ENCODE results near the gene DCAF10.
A peak's percentile ranks its signal among the peaks of the same experiment; 100 is the strongest.

DCAF10 gene

DNA sequence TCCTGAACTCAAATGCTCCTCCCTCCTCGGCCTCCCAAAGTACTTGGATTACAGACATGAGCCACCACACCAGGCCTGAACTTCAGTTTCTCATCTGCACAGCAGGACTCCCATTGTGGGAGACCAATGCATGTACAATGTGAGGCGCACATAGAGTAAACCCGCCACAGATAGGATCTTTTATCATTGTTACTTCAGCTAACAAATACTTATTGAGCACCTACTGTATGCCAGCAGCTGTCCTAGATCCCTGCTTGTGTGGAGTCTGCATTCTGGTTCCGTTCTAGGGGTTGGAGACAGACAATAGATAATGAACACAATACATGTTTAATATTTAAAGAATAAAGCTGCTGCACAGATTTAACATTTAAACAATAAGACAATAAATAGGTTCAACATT lies 109.7 kb downstream of the DCAF10 start:
- no peak overlapping the region for H3K4me2 ChIP-seq (ENCODE audit: insufficient read depth, low read length, poor library complexity, severe bottlenecking)
- no peaks in the 10 kb centered on the region for H3K27me3 ChIP-seq (ENCODE audit: control insufficient read depth in 3 of 3, insufficient read depth in 3 of 3, low read depth in 1 of 3, low read length in 3 of 3)
- WGBS, 2 donors (ENCODE audit: extremely low coverage in 2 of 2, insufficient read length in 2 of 2, insufficient replicate concordance in 1 of 2): no CpG with 5 or more reads among the region's 4 CpGs
- H2AK5ac ChIP-seq (ENCODE audit: low read depth, low read length): no peak overlapping the region
- no peak overlapping the region for H2BK15ac ChIP-seq (ENCODE audit: low read length)
- H3K18ac ChIP-seq (ENCODE audit: low read length): no peak overlapping the region
- no peak overlapping the region for H2BK5ac ChIP-seq (ENCODE audit: low read length)
- no peak overlapping the region for H3K4me3 ChIP-seq (ENCODE audit: low read length in 2 of 2)
- peaks cover 4 to 5% of the 10 kb centered on the region in 2 donors for H3K4me1 ChIP-seq (ENCODE audit: control insufficient read depth in 2 of 2, insufficient read depth in 1 of 2, low read depth in 1 of 2, low read length in 2 of 2)
- no peak overlapping the region for H4K8ac ChIP-seq (ENCODE audit: low read depth, low read length)
- no peak overlapping the region for H4K91ac ChIP-seq (ENCODE audit: low read depth, low read length, poor library complexity)
- H2BK120ac ChIP-seq (ENCODE audit: low read depth, low read length): no peak overlapping the region
- H3K9me3 ChIP-seq (replicated peaks in 1 of 2; ENCODE audit: control insufficient read depth in 2 of 2, insufficient read depth in 1 of 2, low read depth in 1 of 2, low read length in 2 of 2): no peaks in the 10 kb centered on the region
- H3K27ac ChIP-seq (replicated peaks; ENCODE audit: low read length): no peak overlapping the region
- no peak overlapping the region for H3K9ac ChIP-seq (ENCODE audit: low read depth, low read length, poor library complexity)
- no peak overlapping the region for H3K14ac ChIP-seq (ENCODE audit: low read length)
- H3K23ac ChIP-seq (ENCODE audit: low read depth, low read length, poor library complexity): no peak overlapping the region
- no peaks in the 10 kb centered on the region for H3K36me3 ChIP-seq (replicated peaks in 1 of 2; ENCODE audit: control insufficient read depth in 2 of 2, insufficient read depth in 2 of 2, low read length in 2 of 2)
- H2BK12ac ChIP-seq (ENCODE audit: low read length): no peak overlapping the region
- DNase-seq (ENCODE audit: low spot score): no peak
- H2AFZ ChIP-seq (ENCODE audit: low read length): no peak overlapping the region
- H3K4ac ChIP-seq (ENCODE audit: low read length): no peak overlapping the region
- H3K79me1 ChIP-seq (ENCODE audit: low read depth, low read length): peaks cover 1% of the 10 kb centered on the region

DNA sequence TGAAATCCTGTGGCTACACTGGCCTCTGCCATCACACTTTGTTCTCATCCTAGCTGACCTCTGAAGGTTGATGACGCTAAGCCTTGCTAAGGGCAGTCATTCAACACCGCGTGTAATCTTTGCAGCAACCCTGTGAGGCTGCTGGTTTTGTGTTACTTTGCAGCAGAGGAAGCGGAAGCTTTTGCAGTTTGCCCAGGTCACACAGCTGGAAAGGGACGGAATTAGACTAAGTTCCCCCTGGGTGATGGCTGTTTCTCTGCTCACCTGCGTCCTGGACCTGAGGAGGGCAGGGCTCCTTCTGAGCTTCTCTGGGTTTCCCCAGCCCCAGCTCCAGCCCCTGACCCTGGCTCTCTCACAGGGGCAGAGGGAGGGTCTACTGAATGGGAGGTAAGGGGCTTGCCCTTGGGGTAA lies 110.7 kb downstream of the DCAF10 start:
- Histone ChIP-seq H3K27me3 (ENCODE audit: control insufficient read depth in 3 of 3, insufficient read depth in 3 of 3, low read depth in 1 of 3, low read length in 3 of 3) (no peaks in the 10 kb centered on the region), H3K4me2 (ENCODE audit: insufficient read depth, low read length, poor library complexity, severe bottlenecking) (no peak overlapping the region), H3K9ac (ENCODE audit: low read depth, low read length, poor library complexity) (no peak overlapping the region), H4K91ac (ENCODE audit: low read depth, low read length, poor library complexity) (no peak overlapping the region), H4K8ac (ENCODE audit: low read depth, low read length) (no peak overlapping the region), H3K23ac (ENCODE audit: low read depth, low read length, poor library complexity) (no peak overlapping the region), H2AFZ (ENCODE audit: low read length) (peak overlapping the region; percentile 60), H3K4me1 (ENCODE audit: control insufficient read depth in 2 of 2, insufficient read depth in 1 of 2, low read depth in 1 of 2, low read length in 2 of 2) (peaks cover 4 to 5% of the 10 kb centered on the region in 2 donors), H3K4ac (ENCODE audit: low read length) (no peak overlapping the region), H3K4me3 (ENCODE audit: low read length in 2 of 2) (peak overlapping the region in 1 of 2 donors; percentile 23), H3K79me1 (ENCODE audit: low read depth, low read length) (peaks cover 1% of the 10 kb centered on the region), H3K9me3 (replicated peaks in 1 of 2; ENCODE audit: control insufficient read depth in 2 of 2, insufficient read depth in 1 of 2, low read depth in 1 of 2, low read length in 2 of 2) (no peaks in the 10 kb centered on the region), H2BK120ac (ENCODE audit: low read depth, low read length) (no peak overlapping the region), H2BK12ac (ENCODE audit: low read length) (no peak overlapping the region), H3K36me3 (replicated peaks in 1 of 2; ENCODE audit: control insufficient read depth in 2 of 2, insufficient read depth in 2 of 2, low read length in 2 of 2) (no peaks in the 10 kb centered on the region), H2AK5ac (ENCODE audit: low read depth, low read length) (no peak overlapping the region), H2BK15ac (ENCODE audit: low read length) (no peak overlapping the region), H3K18ac (ENCODE audit: low read length) (no peak overlapping the region), H3K27ac (replicated peaks; ENCODE audit: low read length) (no peak overlapping the region), H2BK5ac (ENCODE audit: low read length) (no peak overlapping the region), H3K14ac (ENCODE audit: low read length) (no peak overlapping the region)
- no CpG with 5 or more reads among the region's 6 CpGs for WGBS, 2 donors (ENCODE audit: extremely low coverage in 2 of 2, insufficient read length in 2 of 2, insufficient replicate concordance in 1 of 2)
- no peak for DNase-seq (ENCODE audit: low spot score)

DNA sequence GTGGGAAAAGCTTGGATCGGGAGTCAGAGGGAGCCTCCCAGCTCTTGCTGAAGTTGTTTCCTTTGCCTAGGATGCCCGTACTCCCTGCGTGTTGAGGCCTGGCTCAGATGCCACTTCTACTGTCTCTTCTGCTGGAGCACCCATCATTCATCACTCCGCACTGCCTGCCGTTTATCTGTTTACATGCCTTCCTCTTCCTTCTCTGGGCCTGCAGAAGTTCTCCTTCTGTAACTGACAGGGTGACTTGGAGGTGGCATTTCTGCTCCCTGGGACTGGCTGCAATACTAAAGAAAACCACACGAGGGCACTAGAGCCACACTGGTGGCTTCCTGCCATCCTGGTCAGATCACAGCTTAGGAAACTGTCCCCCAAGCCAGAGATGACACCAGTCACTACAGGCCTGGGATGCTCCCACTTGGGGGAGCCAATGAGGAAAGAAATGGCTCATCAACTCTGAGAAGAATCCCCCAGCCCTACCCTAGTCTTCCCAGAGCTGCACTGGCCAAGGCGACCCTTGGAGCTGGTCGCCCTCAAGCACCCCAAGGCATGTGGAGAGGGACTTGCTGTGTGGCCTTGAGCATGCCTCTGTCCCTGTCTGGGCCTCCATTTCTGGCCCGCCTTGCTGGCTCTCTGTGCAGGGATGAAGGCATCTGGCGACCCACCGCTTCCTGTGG lies 113.0 kb downstream of the DCAF10 start:
- no peak overlapping the region for H3K4me3 ChIP-seq (ENCODE audit: low read length in 2 of 2)
- peak overlapping the region; percentile 20 for H2AFZ ChIP-seq (ENCODE audit: low read length)
- no peak overlapping the region for H3K23ac ChIP-seq (ENCODE audit: low read depth, low read length, poor library complexity)
- no peaks in the 10 kb centered on the region for H3K9me3 ChIP-seq (replicated peaks in 1 of 2; ENCODE audit: control insufficient read depth in 2 of 2, insufficient read depth in 1 of 2, low read depth in 1 of 2, low read length in 2 of 2)
- H2BK15ac ChIP-seq (ENCODE audit: low read length): no peak overlapping the region
- H3K14ac ChIP-seq (ENCODE audit: low read length): no peak overlapping the region
- H3K4ac ChIP-seq (ENCODE audit: low read length): no peak overlapping the region
- peak overlapping the region; percentile 88 for H2AK5ac ChIP-seq (ENCODE audit: low read depth, low read length)
- H3K4me1 ChIP-seq (ENCODE audit: control insufficient read depth in 2 of 2, insufficient read depth in 1 of 2, low read depth in 1 of 2, low read length in 2 of 2): peaks cover 10 to 13% of the 10 kb centered on the region in 2 donors
- H3K79me1 ChIP-seq (ENCODE audit: low read depth, low read length): peaks cover 1% of the 10 kb centered on the region
- H3K27me3 ChIP-seq (ENCODE audit: control insufficient read depth in 3 of 3, insufficient read depth in 3 of 3, low read depth in 1 of 3, low read length in 3 of 3): no peaks in the 10 kb centered on the region
- H2BK12ac ChIP-seq (ENCODE audit: low read length): peak overlapping the region; percentile 59
- H2BK5ac ChIP-seq (ENCODE audit: low read length): peak overlapping the region; percentile 27
- peak overlapping the region; percentile 24 for H3K9ac ChIP-seq (ENCODE audit: low read depth, low read length, poor library complexity)
- no CpG with 5 or more reads among the region's 11 CpGs for WGBS, 2 donors (ENCODE audit: extremely low coverage in 2 of 2, insufficient read length in 2 of 2, insufficient replicate concordance in 1 of 2)
- peak overlapping the region; percentile 66 for H3K18ac ChIP-seq (ENCODE audit: low read length)
- H3K4me2 ChIP-seq (ENCODE audit: insufficient read depth, low read length, poor library complexity, severe bottlenecking): no peak overlapping the region
- no peak overlapping the region for H3K27ac ChIP-seq (replicated peaks; ENCODE audit: low read length)
- H4K91ac ChIP-seq (ENCODE audit: low read depth, low read length, poor library complexity): no peak overlapping the region
- DNase-seq (ENCODE audit: low spot score): peak; percentile 90
- no peak overlapping the region for H2BK120ac ChIP-seq (ENCODE audit: low read depth, low read length)
- H4K8ac ChIP-seq (ENCODE audit: low read depth, low read length): no peak overlapping the region
- H3K36me3 ChIP-seq (replicated peaks in 1 of 2; ENCODE audit: control insufficient read depth in 2 of 2, insufficient read depth in 2 of 2, low read length in 2 of 2): no peaks in the 10 kb centered on the region

DNA sequence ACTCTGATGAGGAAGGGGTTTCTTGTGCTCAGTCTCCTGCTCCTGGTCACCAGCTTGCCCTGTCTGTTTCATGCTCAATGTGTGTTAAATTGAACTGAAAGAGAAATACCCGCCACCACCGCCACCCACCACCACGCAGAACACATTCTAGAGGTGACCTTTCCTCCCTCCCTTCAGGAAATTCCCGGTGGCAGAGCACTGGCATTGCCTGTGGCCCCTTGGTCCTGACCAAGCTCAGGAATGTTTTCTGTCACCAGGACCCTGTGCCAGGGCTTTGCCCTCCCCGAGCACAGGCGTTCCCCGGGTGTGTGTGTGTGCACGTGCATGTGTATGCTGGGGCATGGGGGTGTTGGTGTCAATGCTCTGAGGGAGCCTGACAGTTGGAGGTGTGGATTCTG lies 113.6 kb downstream of the DCAF10 start:
- Histone ChIP-seq H4K91ac (ENCODE audit: low read depth, low read length, poor library complexity) (no peak overlapping the region), H3K23ac (ENCODE audit: low read depth, low read length, poor library complexity) (no peak overlapping the region), H3K4me3 (ENCODE audit: low read length in 2 of 2) (no peak overlapping the region), H3K79me1 (ENCODE audit: low read depth, low read length) (peaks cover 1% of the 10 kb centered on the region), H3K18ac (ENCODE audit: low read length) (peak overlapping the region; percentile 66), H2BK12ac (ENCODE audit: low read length) (peak overlapping the region; percentile 35), H3K14ac (ENCODE audit: low read length) (no peak overlapping the region), H2AFZ (ENCODE audit: low read length) (no peak overlapping the region), H3K27ac (replicated peaks; ENCODE audit: low read length) (no peak overlapping the region), H3K4me2 (ENCODE audit: insufficient read depth, low read length, poor library complexity, severe bottlenecking) (no peak overlapping the region), H3K9me3 (replicated peaks in 1 of 2; ENCODE audit: control insufficient read depth in 2 of 2, insufficient read depth in 1 of 2, low read depth in 1 of 2, low read length in 2 of 2) (no peaks in the 10 kb centered on the region), H3K4ac (ENCODE audit: low read length) (no peak overlapping the region), H4K8ac (ENCODE audit: low read depth, low read length) (no peak overlapping the region), H3K9ac (ENCODE audit: low read depth, low read length, poor library complexity) (no peak overlapping the region), H3K27me3 (ENCODE audit: control insufficient read depth in 3 of 3, insufficient read depth in 3 of 3, low read depth in 1 of 3, low read length in 3 of 3) (no peaks in the 10 kb centered on the region), H3K4me1 (ENCODE audit: control insufficient read depth in 2 of 2, insufficient read depth in 1 of 2, low read depth in 1 of 2, low read length in 2 of 2) (peaks cover 10 to 16% of the 10 kb centered on the region in 2 donors), H2BK5ac (ENCODE audit: low read length) (peak overlapping the region; percentile 27), H3K36me3 (replicated peaks in 1 of 2; ENCODE audit: control insufficient read depth in 2 of 2, insufficient read depth in 2 of 2, low read length in 2 of 2) (no peaks in the 10 kb centered on the region), H2BK15ac (ENCODE audit: low read length) (peak overlapping the region; percentile 65), H2AK5ac (ENCODE audit: low read depth, low read length) (peak overlapping the region; percentile 88), H2BK120ac (ENCODE audit: low read depth, low read length) (no peak overlapping the region)
- WGBS, 2 donors (ENCODE audit: extremely low coverage in 2 of 2, insufficient read length in 2 of 2, insufficient replicate concordance in 1 of 2): no CpG with 5 or more reads among the region's 8 CpGs
- DNase-seq (ENCODE audit: low spot score): no peak

Data from neuronal stem cell (in vitro differentiated cells).